ENCODE data around the gene ATXN10. TPM values are rescaled to one million over a fixed set of nuclear protein-coding genes. Genes with fewer than 3 reads are reported as not detected.

The ATXN10 gene
- total and polyA plus RNA-seq, 2 experiments from 2014 or later, result 99.0 to 163 TPM

DNA sequence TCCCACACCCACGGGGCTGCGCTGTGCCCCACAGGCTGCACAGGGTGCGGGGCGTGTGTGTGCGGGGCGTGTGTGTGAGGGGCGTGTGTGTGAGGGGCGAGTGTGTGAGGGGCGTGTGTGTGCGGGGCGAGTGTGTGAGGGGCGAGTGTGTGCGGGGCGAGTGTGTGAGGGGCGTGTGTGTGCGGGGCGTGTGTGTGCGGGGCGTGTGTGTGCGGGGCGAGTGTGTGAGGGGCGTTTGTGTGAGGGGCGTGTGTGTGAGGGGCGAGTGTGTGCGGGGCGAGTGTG, 218.7 kb downstream of the ATXN10 start:
- Mint-ChIP-seq H3K27ac (no peak overlapping the region), H3K36me3 (ENCODE audit: low read depth) (no peaks in the 10 kb centered on the region), H3K27me3 (ENCODE audit: insufficient read depth, low read depth, poor library complexity) (peaks cover 8% of the 10 kb centered on the region), H3K9me3 (no peaks in the 10 kb centered on the region; the same call in 2 of the 3 replicates), H3K4me1 (no peaks in the 10 kb centered on the region), H3K4me3 (no peak overlapping the region)
- Histone ChIP-seq H3K4me1 (ENCODE audit: insufficient read depth) (no peaks in the 10 kb centered on the region), H3K9me2 (ENCODE audit: insufficient read depth) (no peaks in the 10 kb centered on the region), H3K36me3 (ENCODE audit: insufficient read depth) (no peaks in the 10 kb centered on the region), H3K4me3 (no peak overlapping the region), H3K27me3 (ENCODE audit: insufficient read depth) (no peaks in the 10 kb centered on the region), H3K79me2 (replicated peaks; ENCODE audit: insufficient read depth) (no peaks in the 10 kb centered on the region), H3K27ac (ENCODE audit: low read depth) (no peak overlapping the region), H2AFZ (no peak overlapping the region), H3F3A (replicated peaks; ENCODE audit: low read depth) (no peaks in the 10 kb centered on the region), H4K20me1 (replicated peaks; ENCODE audit: insufficient read depth) (no peaks in the 10 kb centered on the region), H3K4me2 (no peak overlapping the region)
- TF ChIP-seq, protein P1, sequence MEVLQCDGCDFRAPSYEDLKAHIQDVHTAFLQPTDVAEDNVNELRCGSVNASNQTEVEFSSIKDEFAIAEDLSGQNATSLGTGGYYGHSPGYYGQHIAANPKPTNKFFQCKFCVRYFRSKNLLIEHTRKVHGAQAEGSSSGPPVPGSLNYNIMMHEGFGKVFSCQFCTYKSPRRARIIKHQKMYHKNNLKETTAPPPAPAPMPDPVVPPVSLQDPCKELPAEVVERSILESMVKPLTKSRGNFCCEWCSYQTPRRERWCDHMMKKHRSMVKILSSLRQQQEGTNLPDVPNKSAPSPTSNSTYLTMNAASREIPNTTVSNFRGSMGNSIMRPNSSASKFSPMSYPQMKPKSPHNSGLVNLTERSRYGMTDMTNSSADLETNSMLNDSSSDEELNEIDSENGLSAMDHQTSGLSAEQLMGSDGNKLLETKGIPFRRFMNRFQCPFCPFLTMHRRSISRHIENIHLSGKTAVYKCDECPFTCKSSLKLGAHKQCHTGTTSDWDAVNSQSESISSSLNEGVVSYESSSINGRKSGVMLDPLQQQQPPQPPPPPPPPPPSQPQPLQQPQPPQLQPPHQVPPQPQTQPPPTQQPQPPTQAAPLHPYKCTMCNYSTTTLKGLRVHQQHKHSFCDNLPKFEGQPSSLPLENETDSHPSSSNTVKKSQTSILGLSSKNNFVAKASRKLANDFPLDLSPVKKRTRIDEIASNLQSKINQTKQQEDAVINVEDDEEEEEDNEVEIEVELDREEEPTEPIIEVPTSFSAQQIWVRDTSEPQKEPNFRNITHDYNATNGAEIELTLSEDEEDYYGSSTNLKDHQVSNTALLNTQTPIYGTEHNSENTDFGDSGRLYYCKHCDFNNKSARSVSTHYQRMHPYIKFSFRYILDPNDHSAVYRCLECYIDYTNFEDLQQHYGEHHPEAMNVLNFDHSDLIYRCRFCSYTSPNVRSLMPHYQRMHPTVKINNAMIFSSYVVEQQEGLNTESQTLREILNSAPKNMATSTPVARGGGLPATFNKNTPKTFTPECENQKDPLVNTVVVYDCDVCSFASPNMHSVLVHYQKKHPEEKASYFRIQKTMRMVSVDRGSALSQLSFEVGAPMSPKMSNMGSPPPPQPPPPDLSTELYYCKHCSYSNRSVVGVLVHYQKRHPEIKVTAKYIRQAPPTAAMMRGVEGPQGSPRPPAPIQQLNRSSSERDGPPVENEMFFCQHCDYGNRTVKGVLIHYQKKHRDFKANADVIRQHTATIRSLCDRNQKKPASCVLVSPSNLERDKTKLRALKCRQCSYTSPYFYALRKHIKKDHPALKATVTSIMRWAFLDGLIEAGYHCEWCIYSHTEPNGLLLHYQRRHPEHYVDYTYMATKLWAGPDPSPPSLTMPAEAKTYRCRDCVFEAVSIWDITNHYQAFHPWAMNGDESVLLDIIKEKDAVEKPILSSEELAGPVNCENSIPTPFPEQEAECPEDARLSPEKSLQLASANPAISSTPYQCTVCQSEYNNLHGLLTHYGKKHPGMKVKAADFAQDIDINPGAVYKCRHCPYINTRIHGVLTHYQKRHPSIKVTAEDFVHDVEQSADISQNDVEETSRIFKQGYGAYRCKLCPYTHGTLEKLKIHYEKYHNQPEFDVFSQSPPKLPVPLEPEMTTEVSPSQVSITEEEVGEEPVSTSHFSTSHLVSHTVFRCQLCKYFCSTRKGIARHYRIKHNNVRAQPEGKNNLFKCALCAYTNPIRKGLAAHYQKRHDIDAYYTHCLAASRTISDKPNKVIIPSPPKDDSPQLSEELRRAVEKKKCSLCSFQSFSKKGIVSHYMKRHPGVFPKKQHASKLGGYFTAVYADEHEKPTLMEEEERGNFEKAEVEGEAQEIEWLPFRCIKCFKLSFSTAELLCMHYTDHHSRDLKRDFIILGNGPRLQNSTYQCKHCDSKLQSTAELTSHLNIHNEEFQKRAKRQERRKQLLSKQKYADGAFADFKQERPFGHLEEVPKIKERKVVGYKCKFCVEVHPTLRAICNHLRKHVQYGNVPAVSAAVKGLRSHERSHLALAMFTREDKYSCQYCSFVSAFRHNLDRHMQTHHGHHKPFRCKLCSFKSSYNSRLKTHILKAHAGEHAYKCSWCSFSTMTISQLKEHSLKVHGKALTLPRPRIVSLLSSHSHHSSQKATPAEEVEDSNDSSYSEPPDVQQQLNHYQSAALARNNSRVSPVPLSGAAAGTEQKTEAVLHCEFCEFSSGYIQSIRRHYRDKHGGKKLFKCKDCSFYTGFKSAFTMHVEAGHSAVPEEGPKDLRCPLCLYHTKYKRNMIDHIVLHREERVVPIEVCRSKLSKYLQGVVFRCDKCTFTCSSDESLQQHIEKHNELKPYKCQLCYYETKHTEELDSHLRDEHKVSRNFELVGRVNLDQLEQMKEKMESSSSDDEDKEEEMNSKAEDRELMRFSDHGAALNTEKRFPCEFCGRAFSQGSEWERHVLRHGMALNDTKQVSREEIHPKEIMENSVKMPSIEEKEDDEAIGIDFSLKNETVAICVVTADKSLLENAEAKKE (CRISPR knock-in tag; IDR thresholded peaks at IDR 0.05), result no peak
- TF ChIP-seq, protein P2, sequence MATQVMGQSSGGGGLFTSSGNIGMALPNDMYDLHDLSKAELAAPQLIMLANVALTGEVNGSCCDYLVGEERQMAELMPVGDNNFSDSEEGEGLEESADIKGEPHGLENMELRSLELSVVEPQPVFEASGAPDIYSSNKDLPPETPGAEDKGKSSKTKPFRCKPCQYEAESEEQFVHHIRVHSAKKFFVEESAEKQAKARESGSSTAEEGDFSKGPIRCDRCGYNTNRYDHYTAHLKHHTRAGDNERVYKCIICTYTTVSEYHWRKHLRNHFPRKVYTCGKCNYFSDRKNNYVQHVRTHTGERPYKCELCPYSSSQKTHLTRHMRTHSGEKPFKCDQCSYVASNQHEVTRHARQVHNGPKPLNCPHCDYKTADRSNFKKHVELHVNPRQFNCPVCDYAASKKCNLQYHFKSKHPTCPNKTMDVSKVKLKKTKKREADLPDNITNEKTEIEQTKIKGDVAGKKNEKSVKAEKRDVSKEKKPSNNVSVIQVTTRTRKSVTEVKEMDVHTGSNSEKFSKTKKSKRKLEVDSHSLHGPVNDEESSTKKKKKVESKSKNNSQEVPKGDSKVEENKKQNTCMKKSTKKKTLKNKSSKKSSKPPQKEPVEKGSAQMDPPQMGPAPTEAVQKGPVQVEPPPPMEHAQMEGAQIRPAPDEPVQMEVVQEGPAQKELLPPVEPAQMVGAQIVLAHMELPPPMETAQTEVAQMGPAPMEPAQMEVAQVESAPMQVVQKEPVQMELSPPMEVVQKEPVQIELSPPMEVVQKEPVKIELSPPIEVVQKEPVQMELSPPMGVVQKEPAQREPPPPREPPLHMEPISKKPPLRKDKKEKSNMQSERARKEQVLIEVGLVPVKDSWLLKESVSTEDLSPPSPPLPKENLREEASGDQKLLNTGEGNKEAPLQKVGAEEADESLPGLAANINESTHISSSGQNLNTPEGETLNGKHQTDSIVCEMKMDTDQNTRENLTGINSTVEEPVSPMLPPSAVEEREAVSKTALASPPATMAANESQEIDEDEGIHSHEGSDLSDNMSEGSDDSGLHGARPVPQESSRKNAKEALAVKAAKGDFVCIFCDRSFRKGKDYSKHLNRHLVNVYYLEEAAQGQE (IDR thresholded peaks at IDR 0.05; ENCODE audit: unreplicated experiment), result no peak
- no peak for TF ChIP-seq EZH2 (IDR thresholded peaks at IDR 0.05; ENCODE audit: low read depth, unreplicated experiment)
- TF ChIP-seq POLR2AphosphoS5 (IDR thresholded peaks at IDR 0.05; ENCODE audit: low read depth), result no peak
- TF ChIP-seq JUNB (IDR thresholded peaks at IDR 0.05; ENCODE audit: unreplicated experiment), result no peak
- no peak for TF ChIP-seq STAT1 (IDR thresholded peaks at IDR 0.05; ENCODE audit: unreplicated experiment)
- TF ChIP-seq ZNF114 (CRISPR knock-in tag; IDR thresholded peaks at IDR 0.05), result no peak
- TF ChIP-seq EZH2phosphoT487 (IDR thresholded peaks at IDR 0.05; ENCODE audit: unreplicated experiment), result no peak
- TF ChIP-seq, protein P3, sequence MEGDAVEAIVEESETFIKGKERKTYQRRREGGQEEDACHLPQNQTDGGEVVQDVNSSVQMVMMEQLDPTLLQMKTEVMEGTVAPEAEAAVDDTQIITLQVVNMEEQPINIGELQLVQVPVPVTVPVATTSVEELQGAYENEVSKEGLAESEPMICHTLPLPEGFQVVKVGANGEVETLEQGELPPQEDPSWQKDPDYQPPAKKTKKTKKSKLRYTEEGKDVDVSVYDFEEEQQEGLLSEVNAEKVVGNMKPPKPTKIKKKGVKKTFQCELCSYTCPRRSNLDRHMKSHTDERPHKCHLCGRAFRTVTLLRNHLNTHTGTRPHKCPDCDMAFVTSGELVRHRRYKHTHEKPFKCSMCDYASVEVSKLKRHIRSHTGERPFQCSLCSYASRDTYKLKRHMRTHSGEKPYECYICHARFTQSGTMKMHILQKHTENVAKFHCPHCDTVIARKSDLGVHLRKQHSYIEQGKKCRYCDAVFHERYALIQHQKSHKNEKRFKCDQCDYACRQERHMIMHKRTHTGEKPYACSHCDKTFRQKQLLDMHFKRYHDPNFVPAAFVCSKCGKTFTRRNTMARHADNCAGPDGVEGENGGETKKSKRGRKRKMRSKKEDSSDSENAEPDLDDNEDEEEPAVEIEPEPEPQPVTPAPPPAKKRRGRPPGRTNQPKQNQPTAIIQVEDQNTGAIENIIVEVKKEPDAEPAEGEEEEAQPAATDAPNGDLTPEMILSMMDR (conservative IDR thresholded peaks at IDR 0.05; ENCODE audit: low read depth in 2 of 2), result no peak
- no peak for TF ChIP-seq ZNF331 (CRISPR knock-in tag; IDR thresholded peaks at IDR 0.05; ENCODE audit: low read depth)
- TF ChIP-seq NANOG (IDR thresholded peaks at IDR 0.05; ENCODE audit: borderline replicate concordance), result no peak
- no peak for DNase-seq (ENCODE audit: low spot score)
- ATAC-seq, result no peak

Data from GM23338 (cell line).